ENCODE results near the gene WWC1. TPM values are rescaled to one million over a fixed set of nuclear protein-coding genes. Genes with fewer than 3 reads are reported as not detected.
A peak's percentile ranks its signal among the peaks of the same experiment; 100 is the strongest.

Gene WWC1
- total RNA-seq, 2 donors from 2014 or later, result 40.0 to 49.4 TPM

DNA sequence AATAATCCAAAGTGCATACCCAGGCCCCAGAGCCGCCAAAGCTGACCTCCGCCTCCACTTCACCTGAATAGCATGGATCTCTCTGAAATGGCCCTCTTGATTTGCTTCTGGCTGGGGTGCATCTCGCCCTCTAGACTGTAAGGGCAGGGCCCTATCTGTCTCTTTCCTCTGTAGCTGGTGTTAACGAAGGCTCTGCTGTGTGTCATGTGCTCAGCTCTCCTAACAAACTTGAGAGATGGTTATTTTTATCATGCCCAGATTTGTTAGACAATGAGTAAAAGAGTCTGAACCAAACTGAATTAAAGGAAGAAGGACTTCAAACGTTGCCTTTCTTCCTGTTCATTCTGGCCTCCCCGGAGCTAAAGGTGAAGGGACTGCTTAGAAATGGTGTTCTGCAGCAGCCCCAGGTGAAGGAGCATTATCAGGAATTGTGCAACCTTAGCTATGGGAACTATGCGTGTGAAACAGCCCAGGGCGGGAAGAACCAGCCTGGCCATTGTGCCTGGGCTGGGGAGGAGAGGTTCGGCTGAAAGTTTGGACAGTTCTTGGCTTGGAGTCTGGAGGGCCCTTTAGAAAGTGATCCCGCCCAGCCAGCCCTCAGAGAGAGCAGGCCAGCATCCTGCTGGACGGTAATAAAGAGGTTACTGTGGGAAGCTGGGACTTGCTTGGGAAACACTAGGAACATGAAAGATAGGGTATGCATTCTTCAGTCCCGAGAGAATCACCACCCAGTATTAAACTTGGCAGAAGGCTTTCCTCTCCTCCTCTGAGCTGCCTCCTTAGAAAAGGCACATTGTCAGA is 73.5 kb downstream of the WWC1 start:
- Histone ChIP-seq H3K9me3 (no peaks in the 10 kb centered on the region), H3K27me3 (no peaks in the 10 kb centered on the region), H3K27ac (peak overlapping the region; percentile 67 to 78 (median 72)), H3K4me1 (peaks cover 40% of the 10 kb centered on the region), H3K36me3 (replicated peaks in 1 of 2; ENCODE audit: insufficient read depth in 1 of 2, low read depth in 2 of 2) (no peaks in the 10 kb centered on the region), H3K4me3 (no peak overlapping the region)
- no peak for TF ChIP-seq POLR2A (IDR thresholded peaks at IDR 0.05)
- no peak for TF ChIP-seq CTCF (IDR thresholded peaks at IDR 0.05)
- DNase-seq (peak in 3 of 4 donors; percentile 42 to 51 (median 48)), ATAC-seq (peak; percentile 66)
- WGBS, 2 donors, result 33 to 47% methylated on average over 11 to 12 of the region's 12 CpGs
- intact Hi-C loops (cut with DNase I), result no loop called here

GRCh38 chr5:168365581-168366081 is 74.2 kb downstream of the WWC1 start:
- Histone ChIP-seq H3K27ac (peak overlapping the region; percentile 67 to 78 (median 72)), H3K36me3 (replicated peaks in 1 of 2; ENCODE audit: insufficient read depth in 1 of 2, low read depth in 2 of 2) (no peaks in the 10 kb centered on the region), H3K4me3 (no peak overlapping the region), H3K9me3 (no peaks in the 10 kb centered on the region), H3K4me1 (peaks cover 40% of the 10 kb centered on the region), H3K27me3 (no peaks in the 10 kb centered on the region)
- 13 to 16% methylated on average over 9 to 10 of the region's 10 CpGs for whole genome bisulfite sequencing, 2 donors
- intact Hi-C loops (cut with DNase I), result no loop called here
- peak; percentile 69 for ATAC-seq
- TF ChIP-seq POLR2A (IDR thresholded peaks at IDR 0.05) (no peak), CTCF (IDR thresholded peaks at IDR 0.05) (peak; percentile 4 to 60 (median 51))
- peak; percentile 69 to 80 (median 72) for DNase-seq

GRCh38 chr5:168366116-168366515 is 74.7 kb downstream of the WWC1 start:
- Histone ChIP-seq H3K36me3 (replicated peaks in 1 of 2; ENCODE audit: insufficient read depth in 1 of 2, low read depth in 2 of 2) (no peaks in the 10 kb centered on the region), H3K27me3 (no peaks in the 10 kb centered on the region), H3K4me1 (peaks cover 40% of the 10 kb centered on the region), H3K4me3 (no peak overlapping the region), H3K9me3 (no peaks in the 10 kb centered on the region), H3K27ac (peak overlapping the region in 3 of 4 donors; percentile 67 to 77 (median 68))
- no peak for DNase-seq
- ATAC-seq, result no peak
- intact Hi-C loops (cut with DNase I), result no loop called here
- TF ChIP-seq CTCF (IDR thresholded peaks at IDR 0.05), result no peak
- TF ChIP-seq POLR2A (IDR thresholded peaks at IDR 0.05), result no peak
- WGBS, 2 donors, result 49 to 62% methylated on average over 3 of the region's 3 CpGs

GRCh38 chr5:168368854-168369253 is 77.4 kb downstream of the WWC1 start:
- TF ChIP-seq CTCF (IDR thresholded peaks at IDR 0.05), result no peak
- TF ChIP-seq POLR2A (IDR thresholded peaks at IDR 0.05), result no peak
- WGBS, 2 donors, result 72 to 82% methylated on average over 3 of the region's 3 CpGs
- no peak for DNase-seq
- no peak for ATAC-seq
- Histone ChIP-seq H3K36me3 (replicated peaks in 1 of 2; ENCODE audit: insufficient read depth in 1 of 2, low read depth in 2 of 2) (no peaks in the 10 kb centered on the region), H3K9me3 (no peaks in the 10 kb centered on the region), H3K27me3 (no peaks in the 10 kb centered on the region), H3K4me3 (no peak overlapping the region), H3K27ac (no peak overlapping the region), H3K4me1 (peaks cover 27% of the 10 kb centered on the region)
- intact Hi-C loops (cut with DNase I), result no loop called here

Measured in body of pancreas (tissue), 4 donors.